Hepatocyte (in vitro differentiated cells): ENCODE data around the gene AKT1. TPM values are rescaled to one million over a fixed set of nuclear protein-coding genes. Genes with fewer than 3 reads are reported as not detected.

Experiments used
- DNase-seq: peaks from one replicate; pipeline ENCODE4 v3.0.0-alpha.2; 2016; ENCODE audit warnings: low spot score
- H2AFZ ChIP-seq: fragments of 200-600 bp; sonication (generic); 2 replicates; pipeline ENCODE4 v1.6.0; 2016; ENCODE audit warnings: antibody characterized with exemption, mild to moderate bottlenecking
- H3K27ac ChIP-seq: fragments of 200-600 bp; sonication (generic); 2 replicates; pipeline ENCODE4 v1.5.1; 2016; ENCODE audit warnings: mild to moderate bottlenecking
- H3K27me3 ChIP-seq: fragments of 200-600 bp; sonication (generic); 2 replicates; pipeline ENCODE4 v1.6.1; 2016
- H3K36me3 ChIP-seq: fragments of 200-600 bp; sonication (generic); replicated peaks from 2 replicates; pipeline ENCODE4 v1.5.1; 2016; ENCODE audit warnings: low read depth; ENCODE audit not compliant: insufficient read depth
- H3K4me1 ChIP-seq: fragments of 200-600 bp; sonication (generic); 2 replicates; pipeline ENCODE4 v1.5.1; 2016; ENCODE audit warnings: mild to moderate bottlenecking, moderate library complexity; ENCODE audit not compliant: insufficient read depth
- H3K4me2 ChIP-seq: fragments of 200-600 bp; sonication (generic); 2 replicates; pipeline ENCODE4 v1.6.0; 2016
- H3K4me3 ChIP-seq: fragments of 200-600 bp; sonication (generic); 2 replicates; pipeline ENCODE4 v1.5.1; 2016; ENCODE audit warnings: mild to moderate bottlenecking
- H3K79me2 ChIP-seq: fragments of 200-600 bp; sonication (generic); 2 replicates; pipeline ENCODE4 v1.6.0; 2017; ENCODE audit warnings: mild to moderate bottlenecking
- H3K9me2 ChIP-seq: fragments of 200-600 bp; sonication (generic); replicated peaks from 2 replicates; pipeline ENCODE4 v1.6.0; 2017; ENCODE audit warnings: mild to moderate bottlenecking; ENCODE audit not compliant: insufficient read depth
- H3K9me3 ChIP-seq: fragments of 200-600 bp; sonication (generic); 2 replicates; pipeline ENCODE4 v1.5.1; 2016; ENCODE audit warnings: low read depth, mild to moderate bottlenecking
- H4K20me1 ChIP-seq: fragments of 200-600 bp; sonication (generic); 2 replicates; pipeline ENCODE4 v1.6.0; 2016; ENCODE audit warnings: mild to moderate bottlenecking; ENCODE audit not compliant: insufficient read depth, poor library complexity, severe bottlenecking
- CTCF ChIP-seq: fragments of 200-600 bp; sonication (generic); IDR thresholded peaks from 2 replicates; pipeline ENCODE4 v1.5.1; 2016; ENCODE audit warnings: antibody characterized with exemption, mild to moderate bottlenecking; ENCODE audit not compliant: poor library complexity
- EZH2 ChIP-seq: fragments of 200-600 bp; sonication (generic); IDR thresholded peaks from 2 replicates; pipeline ENCODE4 v1.6.1; 2016; ENCODE audit warnings: antibody characterized with exemption, mild to moderate bottlenecking, borderline replicate concordance
- EZH2phosphoT487 ChIP-seq: fragments of 200-600 bp; sonication (generic); IDR thresholded peaks from one replicate; pipeline ENCODE4 v1.6.1; 2018; ENCODE audit warnings: antibody characterized with exemption, mild to moderate bottlenecking, low read depth, moderate library complexity; ENCODE audit not compliant: unreplicated experiment, severe bottlenecking
- whole genome bisulfite sequencing: methylation state at CpG from one replicate; pipeline ENCODE4 v1.1.6; 2016; ENCODE audit warnings: low lambda C conversion rate; ENCODE audit errors: missing lambda C conversion rate; 5-methylcytosine and 5-hydroxymethylcytosine counted together
- polyA plus RNA-seq: library from polyadenylated mRNA; unstranded; fragments of >200 nt; fragmentation: Nextera tagmentation; extraction: Ambion mirVana; gene quantifications from 2 replicates; pipeline ENCODE4 v1.2.1, GENCODE V29; 2016
- total RNA-seq: library from RNA; depleted of rRNA; stranded (reverse); fragments of >200 nt; gene quantifications from 2 replicates; pipeline ENCODE4 v1.2.3, GENCODE V29; 2014

The AKT1 gene
- total and polyA plus RNA-seq, 2 experiments from 2014 or later = 124 to 159 TPM

DNA sequence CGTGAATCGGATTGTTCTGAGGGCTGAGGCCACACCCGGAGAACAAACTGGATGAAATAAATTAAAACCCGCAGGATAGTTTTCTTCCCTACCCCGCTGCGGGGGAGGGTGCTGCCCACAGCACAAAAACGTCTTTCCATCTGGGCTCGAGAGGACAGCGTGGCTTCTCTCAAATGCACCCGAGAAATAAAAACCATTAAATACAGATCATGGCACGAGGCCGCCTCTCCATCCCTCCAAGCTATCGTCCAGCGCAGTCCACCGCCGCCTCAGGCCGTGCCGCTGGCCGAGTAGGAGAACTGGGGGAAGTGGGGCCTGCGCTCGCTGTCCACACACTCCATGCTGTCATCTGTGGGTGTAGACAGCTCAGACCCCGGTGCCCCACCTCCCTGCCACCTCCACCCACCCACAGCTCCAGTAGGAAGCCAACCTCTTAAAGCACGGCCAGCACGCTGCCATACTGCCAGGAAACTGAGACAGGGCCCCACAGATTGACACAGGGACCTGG is 25.4 kb downstream of the AKT1 start:
- no peaks in the 10 kb centered on the region for H3K27me3 ChIP-seq
- no peaks in the 10 kb centered on the region for H3K9me2 ChIP-seq
- no peak overlapping the region for H3K4me3 ChIP-seq
- 80% methylated on average over 21 of the region's 24 CpGs for WGBS
- peaks cover 7% of the 10 kb centered on the region for H3K79me2 ChIP-seq
- TF ChIP-seq EZH2 (no peak), EZH2phosphoT487 (no peak), CTCF (no peak)
- no peak overlapping the region for H3K27ac ChIP-seq
- peaks cover 4% of the 10 kb centered on the region for H3K4me1 ChIP-seq
- no peaks in the 10 kb centered on the region for H3K36me3 ChIP-seq
- no peak overlapping the region for H2AFZ ChIP-seq
- no peaks in the 10 kb centered on the region for H3K9me3 ChIP-seq
- DNase-seq = no peak
- H3K4me2 ChIP-seq = no peak overlapping the region
- H4K20me1 ChIP-seq = no peaks in the 10 kb centered on the region

DNA sequence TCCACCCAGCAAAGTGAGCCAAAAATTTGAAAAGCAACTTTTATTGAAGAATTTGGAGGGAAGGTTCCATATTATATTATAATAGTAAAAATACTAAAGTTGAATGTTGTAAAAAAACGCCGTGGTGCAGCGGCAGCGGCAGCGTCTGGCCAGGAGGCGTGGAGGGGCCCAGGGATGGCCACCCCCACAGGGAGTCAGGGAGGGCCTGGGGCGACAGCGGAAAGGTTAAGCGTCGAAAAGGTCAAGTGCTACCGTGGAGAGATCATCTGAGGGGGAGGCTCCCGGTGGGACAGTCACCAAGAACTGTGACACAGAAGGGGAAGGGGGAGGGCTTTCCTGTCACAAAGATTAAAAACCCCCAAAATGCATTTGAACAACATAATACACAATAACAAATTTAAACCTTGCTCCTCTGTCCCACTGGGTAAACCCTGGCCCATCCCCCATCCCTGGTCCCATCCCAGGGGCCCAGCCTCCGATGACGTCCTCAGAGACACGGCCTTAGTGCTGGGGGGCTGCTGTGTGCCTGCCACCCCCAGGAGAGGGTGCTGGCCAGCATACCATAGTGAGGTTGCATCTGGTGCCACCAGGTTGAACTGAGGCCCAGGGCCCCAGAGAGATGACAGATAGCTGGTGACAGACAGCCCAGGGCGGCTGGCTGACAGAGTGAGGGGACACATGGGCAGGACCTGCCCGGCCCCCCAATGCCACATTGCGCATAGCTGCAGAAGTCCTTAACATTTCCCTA is 26.1 kb downstream of the AKT1 start:
- TF ChIP-seq CTCF = no peak
- TF ChIP-seq EZH2 = no peak
- no peak for TF ChIP-seq EZH2phosphoT487
- Histone ChIP-seq H3K9me2 (no peaks in the 10 kb centered on the region), H3K4me1 (peaks cover 4% of the 10 kb centered on the region), H3K27ac (peak overlapping the region; percentile 77), H2AFZ (no peak overlapping the region), H4K20me1 (no peaks in the 10 kb centered on the region), H3K36me3 (no peaks in the 10 kb centered on the region), H3K4me3 (no peak overlapping the region), H3K79me2 (peaks cover 10% of the 10 kb centered on the region), H3K4me2 (no peak overlapping the region), H3K27me3 (no peaks in the 10 kb centered on the region), H3K9me3 (no peaks in the 10 kb centered on the region)
- 85% methylated on average over 18 of the region's 18 CpGs for WGBS
- no peak for DNase-seq

- no peaks in the 10 kb centered on the region for H3K9me2 ChIP-seq
- H3K4me2 ChIP-seq = peak overlapping the region; percentile 70
- DNase-seq = peak; percentile 93
- no peak overlapping the region for H2AFZ ChIP-seq
- H3K27me3 ChIP-seq = no peaks in the 10 kb centered on the region
- H4K20me1 ChIP-seq = no peaks in the 10 kb centered on the region
- H3K27ac ChIP-seq = peak overlapping the region; percentile 77
- no peaks in the 10 kb centered on the region for H3K36me3 ChIP-seq
- WGBS = 19% methylated on average over 20 of the region's 25 CpGs
- TF ChIP-seq EZH2 = no peak
- TF ChIP-seq CTCF = peak; percentile 92
- peaks cover 4% of the 10 kb centered on the region for H3K4me1 ChIP-seq
- peaks cover 15% of the 10 kb centered on the region for H3K79me2 ChIP-seq
- no peaks in the 10 kb centered on the region for H3K9me3 ChIP-seq
- H3K4me3 ChIP-seq = no peak overlapping the region
Observed at GRCh38 chr14:104768437-104769323, 26.9 kb downstream of the AKT1 start.
